Subcutaneous adipose tissue (tissue), 4 donors: ENCODE measurements around the gene ABCC9. TPM values are rescaled to one million over a fixed set of nuclear protein-coding genes. Genes with fewer than 3 reads are reported as not detected.

Experiments used
- total RNA-seq, 4 donors: library from RNA; depleted of rRNA; stranded (reverse); fragments of >200 nt; gene quantifications; one replicate each; pipeline ENCODE4 v1.1.0, GENCODE V29; 2016
- TF ChIP-seq, protein P1 (sequence below): fragments of 450-650 bp; IDR thresholded peaks from one replicate; pipeline ENCODE4 v1.5.1; 2016; ENCODE audit warnings: low read depth, mild to moderate bottlenecking, control low read depth, antibody characterized with exemption, moderate library complexity

ABCC9 gene
- total RNA-seq, 4 donors from 2014 or later: 42.9 to 67.3 (median 52.3) TPM

DNA sequence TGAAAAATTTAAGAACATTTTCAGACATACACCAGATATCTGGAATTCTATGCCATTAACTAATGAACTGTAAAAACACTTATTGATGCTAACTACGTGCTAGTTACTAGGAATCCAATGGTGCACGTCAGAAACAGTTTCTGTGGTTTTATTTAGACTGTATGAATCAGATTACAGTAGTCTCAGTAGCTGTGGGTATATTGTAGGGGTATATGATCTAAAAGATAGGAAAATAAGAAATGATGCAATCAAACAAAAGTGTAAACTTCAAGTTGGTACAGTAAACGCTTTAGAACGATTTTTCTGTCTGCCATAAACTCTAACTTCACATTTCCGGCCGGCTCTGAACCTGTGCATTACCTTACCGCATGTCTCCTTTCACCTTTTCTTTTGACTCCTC lies 2.3 kb downstream of the ABCC9 start:
- TF ChIP-seq, protein P1, sequence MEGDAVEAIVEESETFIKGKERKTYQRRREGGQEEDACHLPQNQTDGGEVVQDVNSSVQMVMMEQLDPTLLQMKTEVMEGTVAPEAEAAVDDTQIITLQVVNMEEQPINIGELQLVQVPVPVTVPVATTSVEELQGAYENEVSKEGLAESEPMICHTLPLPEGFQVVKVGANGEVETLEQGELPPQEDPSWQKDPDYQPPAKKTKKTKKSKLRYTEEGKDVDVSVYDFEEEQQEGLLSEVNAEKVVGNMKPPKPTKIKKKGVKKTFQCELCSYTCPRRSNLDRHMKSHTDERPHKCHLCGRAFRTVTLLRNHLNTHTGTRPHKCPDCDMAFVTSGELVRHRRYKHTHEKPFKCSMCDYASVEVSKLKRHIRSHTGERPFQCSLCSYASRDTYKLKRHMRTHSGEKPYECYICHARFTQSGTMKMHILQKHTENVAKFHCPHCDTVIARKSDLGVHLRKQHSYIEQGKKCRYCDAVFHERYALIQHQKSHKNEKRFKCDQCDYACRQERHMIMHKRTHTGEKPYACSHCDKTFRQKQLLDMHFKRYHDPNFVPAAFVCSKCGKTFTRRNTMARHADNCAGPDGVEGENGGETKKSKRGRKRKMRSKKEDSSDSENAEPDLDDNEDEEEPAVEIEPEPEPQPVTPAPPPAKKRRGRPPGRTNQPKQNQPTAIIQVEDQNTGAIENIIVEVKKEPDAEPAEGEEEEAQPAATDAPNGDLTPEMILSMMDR: no peak

DNA sequence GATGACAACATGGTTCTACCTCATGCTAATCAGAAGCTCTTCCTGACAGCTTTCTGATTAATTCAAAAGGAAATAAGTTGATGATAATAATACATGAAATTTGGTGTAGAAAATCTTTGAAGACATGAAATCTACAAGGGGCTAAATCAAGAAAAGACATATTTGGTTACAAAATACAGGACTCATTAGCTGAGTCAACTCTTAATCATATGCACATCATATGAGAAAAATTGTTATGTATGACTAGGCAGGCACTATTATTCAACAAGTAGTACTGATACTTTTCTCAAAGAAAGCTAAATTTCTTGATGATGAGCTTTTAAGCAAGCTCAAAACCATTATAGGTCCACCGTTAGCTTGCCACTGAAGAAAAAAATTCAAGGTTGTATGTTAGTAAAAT lies 7.1 kb downstream of the ABCC9 start:
- TF ChIP-seq, protein P1: no peak

DNA sequence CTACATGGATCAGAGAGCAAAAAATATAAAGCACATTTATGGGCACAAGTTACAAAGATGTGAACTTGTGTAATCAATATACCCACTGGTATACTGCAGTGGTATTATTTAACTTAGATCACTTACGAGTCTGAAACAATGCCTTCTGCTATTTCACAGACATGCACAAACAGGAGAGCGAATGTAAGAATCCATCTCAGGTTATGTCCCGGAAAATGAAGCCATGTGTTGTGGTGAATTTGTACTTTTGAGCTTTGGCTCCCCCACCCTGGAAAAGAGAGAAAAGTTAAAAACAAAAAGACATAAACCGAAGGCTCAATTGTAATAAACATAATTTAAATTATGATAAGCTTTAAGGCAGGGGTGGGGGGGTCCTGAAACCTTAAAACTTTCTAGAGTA lies 7.6 kb downstream of the ABCC9 start:
- TF ChIP-seq, protein P1: no peak

DNA sequence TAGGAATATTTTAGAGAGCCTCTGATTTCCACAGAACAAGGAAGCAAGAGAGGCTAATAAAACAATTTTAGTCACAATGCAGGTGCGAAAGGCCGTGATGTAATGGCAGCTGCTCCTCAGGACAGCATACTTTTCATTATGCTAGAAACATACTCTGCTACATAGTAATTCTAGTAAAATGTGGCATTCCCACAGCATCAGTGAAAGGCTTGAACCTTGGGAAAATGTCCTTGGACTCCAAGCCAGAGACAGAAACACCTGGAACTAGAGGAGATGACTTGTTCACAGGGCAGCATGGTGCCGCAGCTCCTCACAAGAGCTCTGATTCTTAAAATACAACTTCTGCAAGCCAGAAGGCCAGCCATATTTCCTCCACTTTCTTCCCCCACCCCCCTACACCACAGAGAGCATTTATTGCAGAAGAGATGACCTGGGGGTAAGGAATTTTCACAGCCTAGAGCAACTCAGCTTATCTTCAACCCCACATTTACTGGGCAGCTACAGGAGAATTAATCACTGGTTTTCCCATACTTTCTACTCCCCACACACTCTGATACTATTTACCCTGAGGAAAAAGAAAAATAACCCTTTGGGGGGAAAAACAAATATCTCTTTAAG lies 15.8 kb downstream of the ABCC9 start:
- TF ChIP-seq, protein P1: no peak

DNA sequence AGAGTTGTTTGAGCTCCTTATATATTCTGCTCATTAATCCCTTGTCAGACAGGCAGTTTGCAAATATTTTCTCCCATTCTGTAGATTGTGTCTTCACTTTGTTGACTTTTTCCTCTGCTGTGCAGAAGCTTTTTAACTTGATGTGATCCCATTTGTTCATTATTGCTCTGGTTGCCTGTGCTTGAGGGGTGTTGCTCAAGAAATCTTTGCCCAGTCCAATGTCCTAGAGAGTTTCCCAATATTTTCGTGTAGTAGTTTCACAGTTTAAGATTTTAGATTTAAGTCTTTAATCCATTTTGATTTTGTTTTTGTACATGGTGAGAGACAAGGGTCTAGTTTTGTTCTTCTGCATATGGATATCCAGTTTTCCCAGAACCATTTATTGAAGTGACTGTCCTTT lies 19.8 kb downstream of the ABCC9 start:
- TF ChIP-seq, protein P1: no peak

- TF ChIP-seq, protein P1: no peak
Measured at GRCh38 chr12:21918456-21918855, 22.8 kb downstream of the ABCC9 start.

- TF ChIP-seq, protein P1: no peak
Measured at GRCh38 chr12:21913823-21914222, 27.4 kb downstream of the ABCC9 start.
